ENCODE measurements around the gene RIPPLY1.
"Not testable (repeated sequence)": the region's sequence is repeated elsewhere in the genome, so short reads cannot be mapped to it uniquely, and the experiment has no call there.

The RIPPLY1 gene

DNA sequence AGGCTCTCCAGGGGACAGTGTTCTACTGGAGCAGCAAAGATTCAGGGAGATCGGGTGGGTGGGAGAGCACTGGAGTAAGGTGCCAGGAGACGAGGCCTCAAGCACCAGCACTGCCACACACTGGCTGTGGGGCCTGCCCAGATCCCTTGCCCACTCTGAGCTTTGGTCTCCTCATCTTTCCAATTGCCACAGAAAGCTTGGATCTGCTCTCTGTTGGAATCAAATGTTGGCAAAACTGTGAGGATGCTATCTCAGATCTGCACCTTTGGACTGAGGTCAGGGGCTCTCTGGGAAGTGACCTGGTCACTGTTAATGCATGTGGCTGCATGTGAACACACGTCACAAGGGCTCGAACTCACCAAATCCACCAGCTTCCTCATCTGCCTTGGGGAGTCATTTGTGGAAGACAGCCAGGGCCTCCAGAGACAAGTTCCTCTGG is 1.3 kb downstream of the RIPPLY1 start:
- Histone ChIP-seq H3K9me3 (ENCODE audit: low read length) (no peaks in the 10 kb centered on the region), H2AFZ (ENCODE audit: low read depth, low read length) (no peak overlapping the region), H3K4me1 (ENCODE audit: insufficient read depth, low read length) (no peaks in the 10 kb centered on the region), H3K27me3 (ENCODE audit: insufficient read depth, low read length) (peaks cover 1% of the 10 kb centered on the region), H3K36me3 (ENCODE audit: insufficient read depth, low read length) (no peaks in the 10 kb centered on the region), H3K4me3 (ENCODE audit: low read length) (no peak overlapping the region)

- H3K4me1 ChIP-seq (ENCODE audit: insufficient read depth, low read length) = no peaks in the 10 kb centered on the region
- no peak overlapping the region for H3K4me3 ChIP-seq (ENCODE audit: low read length)
- no peaks in the 10 kb centered on the region for H3K9me3 ChIP-seq (ENCODE audit: low read length)
- no peaks in the 10 kb centered on the region for H3K27me3 ChIP-seq (ENCODE audit: insufficient read depth, low read length)
- H2AFZ ChIP-seq (ENCODE audit: low read depth, low read length) = no peak overlapping the region
- H3K36me3 ChIP-seq (ENCODE audit: insufficient read depth, low read length) = no peaks in the 10 kb centered on the region
Observed at GRCh38 chrX:106901341-106901740, 1.8 kb downstream of the RIPPLY1 start.

DNA sequence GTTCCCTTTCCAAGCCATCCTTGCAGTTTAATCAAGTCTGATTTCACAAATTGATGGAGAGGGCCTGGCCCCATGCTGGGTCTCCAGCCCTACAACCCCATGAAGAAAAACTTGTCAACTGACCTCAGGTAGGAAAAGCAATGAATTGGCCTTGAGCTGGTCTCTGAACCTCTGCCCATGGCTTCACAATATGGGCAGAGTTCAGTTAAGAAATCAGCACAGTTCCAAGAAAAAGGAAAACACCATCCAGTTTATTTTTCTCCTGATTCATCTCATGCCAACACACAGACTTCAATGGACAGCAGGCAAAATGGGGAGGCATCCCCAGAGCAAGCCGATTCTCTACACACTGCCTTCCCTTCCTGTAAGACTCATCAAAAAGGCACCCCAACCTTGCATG is 3.3 kb downstream of the RIPPLY1 start:
- H3K9me3 ChIP-seq (ENCODE audit: low read length) = no peaks in the 10 kb centered on the region
- no peak overlapping the region for H3K4me3 ChIP-seq (ENCODE audit: low read length)
- H3K4me1 ChIP-seq (ENCODE audit: insufficient read depth, low read length) = no peaks in the 10 kb centered on the region
- H3K36me3 ChIP-seq (ENCODE audit: insufficient read depth, low read length) = no peaks in the 10 kb centered on the region
- no peaks in the 10 kb centered on the region for H3K27me3 ChIP-seq (ENCODE audit: insufficient read depth, low read length)
- H2AFZ ChIP-seq (ENCODE audit: low read depth, low read length) = no peak overlapping the region

DNA sequence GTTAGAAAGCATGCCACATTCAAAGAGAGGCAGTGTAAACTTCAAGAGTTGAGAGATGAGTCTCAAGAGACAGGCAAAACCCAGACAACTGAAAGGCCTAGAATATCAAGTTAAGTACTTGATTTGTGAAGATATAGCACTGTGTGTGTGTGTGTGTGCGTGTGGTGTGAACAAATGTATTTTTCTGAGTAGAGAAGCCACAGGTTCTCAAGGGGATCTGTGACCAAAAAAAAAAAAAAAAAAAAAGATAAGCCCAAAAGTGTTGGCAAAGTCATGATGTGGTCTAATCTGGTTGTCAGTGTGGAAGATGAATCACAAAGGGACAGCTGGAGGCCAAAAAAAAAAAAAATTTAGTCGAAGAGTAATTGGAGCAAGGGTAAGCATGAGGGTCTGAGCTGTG is 3.9 kb downstream of the RIPPLY1 start:
- Histone ChIP-seq H3K36me3 (ENCODE audit: insufficient read depth, low read length) (no peaks in the 10 kb centered on the region), H2AFZ (ENCODE audit: low read depth, low read length) (no peak overlapping the region), H3K27me3 (ENCODE audit: insufficient read depth, low read length) (no peaks in the 10 kb centered on the region), H3K4me1 (ENCODE audit: insufficient read depth, low read length) (no peaks in the 10 kb centered on the region), H3K4me3 (ENCODE audit: low read length) (no peak overlapping the region), H3K9me3 (ENCODE audit: low read length) (no peaks in the 10 kb centered on the region)

DNA sequence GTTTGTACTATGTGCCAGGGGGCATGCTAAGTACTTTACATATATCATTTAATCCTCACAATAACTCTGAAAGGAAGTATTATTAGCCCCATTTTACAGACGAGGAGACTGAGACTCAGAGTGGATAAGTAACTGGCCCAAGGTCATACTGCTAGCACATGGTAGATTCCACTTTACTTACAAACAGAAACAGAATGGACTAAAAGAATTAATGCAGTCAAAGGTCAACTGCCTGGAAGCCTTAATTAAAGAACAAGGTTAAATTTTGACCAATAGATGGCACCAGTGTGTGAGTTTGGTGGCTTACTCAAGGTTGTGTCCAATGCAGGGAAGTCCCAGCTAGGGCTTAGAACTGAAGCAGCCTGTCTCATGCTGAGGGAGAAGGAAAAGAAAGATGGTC is 4.7 kb downstream of the RIPPLY1 start:
- H3K36me3 ChIP-seq (ENCODE audit: insufficient read depth, low read length) = no peaks in the 10 kb centered on the region
- no peak overlapping the region for H3K4me3 ChIP-seq (ENCODE audit: low read length)
- no peaks in the 10 kb centered on the region for H3K9me3 ChIP-seq (ENCODE audit: low read length)
- no peaks in the 10 kb centered on the region for H3K27me3 ChIP-seq (ENCODE audit: insufficient read depth, low read length)
- no peaks in the 10 kb centered on the region for H3K4me1 ChIP-seq (ENCODE audit: insufficient read depth, low read length)
- H2AFZ ChIP-seq (ENCODE audit: low read depth, low read length) = no peak overlapping the region

DNA sequence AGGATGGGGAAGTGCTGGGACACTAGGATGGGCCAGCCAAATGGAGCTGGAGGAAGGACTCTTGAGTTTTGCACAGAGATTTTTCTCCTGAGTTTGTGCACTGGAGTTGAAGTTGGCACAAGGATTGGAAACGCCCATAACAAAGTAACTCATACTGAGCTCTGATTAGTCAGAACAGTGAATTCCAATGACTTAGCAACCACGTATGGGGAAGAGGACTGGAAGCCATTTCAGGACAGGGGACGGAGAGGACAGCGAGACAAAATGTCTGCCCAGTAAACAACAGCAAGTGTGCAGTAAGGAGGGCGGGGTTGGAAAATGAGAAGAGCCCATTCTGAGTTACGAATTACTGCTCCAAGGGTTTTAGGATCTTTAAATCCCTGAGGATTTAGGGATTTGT is 5.9 kb downstream of the RIPPLY1 start:
- no peak overlapping the region for H3K4me3 ChIP-seq (ENCODE audit: low read length)
- H3K36me3 ChIP-seq (ENCODE audit: insufficient read depth, low read length) = no peaks in the 10 kb centered on the region
- H3K27me3 ChIP-seq (ENCODE audit: insufficient read depth, low read length) = no peaks in the 10 kb centered on the region
- H2AFZ ChIP-seq (ENCODE audit: low read depth, low read length) = no peak overlapping the region
- no peaks in the 10 kb centered on the region for H3K9me3 ChIP-seq (ENCODE audit: low read length)
- H3K4me1 ChIP-seq (ENCODE audit: insufficient read depth, low read length) = no peaks in the 10 kb centered on the region

- Histone ChIP-seq H2AFZ (ENCODE audit: low read depth, low read length) (no peak overlapping the region), H3K36me3 (ENCODE audit: insufficient read depth, low read length) (no peaks in the 10 kb centered on the region), H3K4me3 (ENCODE audit: low read length) (no peak overlapping the region), H3K27me3 (ENCODE audit: insufficient read depth, low read length) (no peaks in the 10 kb centered on the region), H3K9me3 (ENCODE audit: low read length) (no peaks in the 10 kb centered on the region), H3K4me1 (ENCODE audit: insufficient read depth, low read length) (no peaks in the 10 kb centered on the region)
Observed at GRCh38 chrX:106894978-106895452, 8.1 kb downstream of the RIPPLY1 start.

- Histone ChIP-seq H3K27me3 (ENCODE audit: insufficient read depth, low read length) (no peaks in the 10 kb centered on the region), H3K36me3 (ENCODE audit: insufficient read depth, low read length) (no peaks in the 10 kb centered on the region), H3K4me1 (ENCODE audit: insufficient read depth, low read length) (no peaks in the 10 kb centered on the region)
Observed at GRCh38 chrX:106894392-106894909, 8.7 kb downstream of the RIPPLY1 start.

DNA sequence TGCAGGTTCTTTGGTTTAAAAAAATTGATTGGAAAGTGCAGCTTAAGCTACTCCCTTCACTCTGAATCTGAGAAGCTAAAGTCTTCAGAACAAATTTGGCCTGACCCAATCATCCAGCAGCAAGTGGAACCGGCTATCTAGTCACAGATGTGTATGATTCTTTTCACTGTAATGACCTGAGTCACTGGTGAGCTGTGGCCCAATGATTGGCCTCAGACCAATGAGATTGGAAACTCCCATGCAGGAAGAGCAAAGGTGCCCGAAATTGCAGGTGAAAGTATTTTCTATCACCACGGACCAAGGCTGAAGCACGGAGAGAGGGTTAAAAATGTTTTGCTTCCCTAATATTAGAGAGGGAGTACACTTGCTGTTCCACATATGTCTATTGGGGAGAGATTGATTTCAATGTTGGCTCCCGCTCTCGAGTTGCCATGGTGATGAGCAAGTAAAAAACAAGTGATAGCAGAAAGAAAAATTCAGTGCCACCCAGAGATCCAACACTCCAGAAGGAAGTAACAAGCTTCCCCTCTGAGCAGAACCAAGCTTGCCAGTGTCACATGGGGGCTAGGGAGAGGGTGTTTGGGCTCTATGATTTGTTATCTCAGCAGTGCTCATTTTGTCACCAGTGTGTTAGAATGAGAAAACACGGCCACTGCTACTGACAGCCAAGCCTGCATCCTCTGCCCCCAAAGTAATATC is 11.2 kb downstream of the RIPPLY1 start:
- H3K27me3 ChIP-seq (ENCODE audit: insufficient read depth, low read length) = no peaks in the 10 kb centered on the region
- H3K4me3 ChIP-seq (ENCODE audit: low read length) = no peak overlapping the region
- no peaks in the 10 kb centered on the region for H3K4me1 ChIP-seq (ENCODE audit: insufficient read depth, low read length)
- H2AFZ ChIP-seq (ENCODE audit: low read depth, low read length) = no peak overlapping the region
- no peaks in the 10 kb centered on the region for H3K36me3 ChIP-seq (ENCODE audit: insufficient read depth, low read length)
- no peaks in the 10 kb centered on the region for H3K9me3 ChIP-seq (ENCODE audit: low read length)

More at GRCh38 chrX:106894392-106894909, 8.7 kb downstream of the RIPPLY1 start:
- Histone ChIP-seq H3K9me3 (ENCODE audit: low read length) (no peaks in the 10 kb centered on the region), H3K4me3 (ENCODE audit: low read length) (no peak overlapping the region), H2AFZ (ENCODE audit: low read depth, low read length) (no peak overlapping the region)

GRCh38 chrX:106889468-106889867 is 13.7 kb downstream of the RIPPLY1 start:
- Histone ChIP-seq H3K4me3 (ENCODE audit: low read length) (no peak overlapping the region), H3K4me1 (ENCODE audit: insufficient read depth, low read length) (no peaks in the 10 kb centered on the region), H3K9me3 (ENCODE audit: low read length) (no peaks in the 10 kb centered on the region), H3K36me3 (ENCODE audit: insufficient read depth, low read length) (no peaks in the 10 kb centered on the region), H2AFZ (ENCODE audit: low read depth, low read length) (no peak overlapping the region), H3K27me3 (ENCODE audit: insufficient read depth, low read length) (no peaks in the 10 kb centered on the region)

- H3K4me1 ChIP-seq (ENCODE audit: insufficient read depth, low read length) = no peaks in the 10 kb centered on the region
- no peaks in the 10 kb centered on the region for H3K36me3 ChIP-seq (ENCODE audit: insufficient read depth, low read length)
- H3K27me3 ChIP-seq (ENCODE audit: insufficient read depth, low read length) = no peaks in the 10 kb centered on the region
- no peaks in the 10 kb centered on the region for H3K9me3 ChIP-seq (ENCODE audit: low read length)
- no peak overlapping the region for H3K4me3 ChIP-seq (ENCODE audit: low read length)
- H2AFZ ChIP-seq (ENCODE audit: low read depth, low read length) = no peak overlapping the region
Observed at GRCh38 chrX:106875151-106875550, 28.0 kb downstream of the RIPPLY1 start.

GRCh38 chrX:106874075-106874474 is 29.1 kb downstream of the RIPPLY1 start:
- H2AFZ ChIP-seq (ENCODE audit: low read depth, low read length) = no peak overlapping the region
- H3K36me3 ChIP-seq (ENCODE audit: insufficient read depth, low read length) = no peaks in the 10 kb centered on the region
- no peaks in the 10 kb centered on the region for H3K27me3 ChIP-seq (ENCODE audit: insufficient read depth, low read length)
- H3K9me3 ChIP-seq (ENCODE audit: low read length) = no peaks in the 10 kb centered on the region
- no peaks in the 10 kb centered on the region for H3K4me1 ChIP-seq (ENCODE audit: insufficient read depth, low read length)
- no peak overlapping the region for H3K4me3 ChIP-seq (ENCODE audit: low read length)

GRCh38 chrX:106872796-106873195 is 30.3 kb downstream of the RIPPLY1 start:
- not testable (repeated sequence) for H3K9me3 ChIP-seq (ENCODE audit: low read length); H3K4me1 ChIP-seq (ENCODE audit: insufficient read depth, low read length); H3K4me3 ChIP-seq (ENCODE audit: low read length); H3K27me3 ChIP-seq (ENCODE audit: insufficient read depth, low read length); H3K36me3 ChIP-seq (ENCODE audit: insufficient read depth, low read length); H2AFZ ChIP-seq (ENCODE audit: low read depth, low read length)

DNA sequence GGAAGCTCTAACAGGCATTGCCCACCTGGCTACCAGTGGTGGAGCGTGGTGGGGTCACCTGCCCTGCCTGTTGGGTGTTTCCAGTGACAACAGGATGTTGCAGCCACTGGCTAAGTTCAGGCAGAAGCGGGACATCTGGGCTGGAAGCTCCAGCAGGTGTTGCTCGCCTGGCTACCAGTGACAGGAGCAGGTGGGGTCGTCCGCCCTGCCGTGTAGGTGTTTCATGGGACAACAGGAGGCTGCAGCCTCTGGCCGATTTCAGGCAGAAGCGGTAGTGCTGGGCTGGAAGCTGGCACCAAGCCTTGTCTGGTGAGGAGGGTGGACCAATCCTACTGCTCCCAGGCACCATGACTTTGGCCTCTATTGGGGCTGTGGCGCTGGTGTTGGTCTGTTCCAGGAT is 39.4 kb downstream of the RIPPLY1 start:
- Histone ChIP-seq H3K4me3 (ENCODE audit: low read length) (no peak overlapping the region), H3K9me3 (ENCODE audit: low read length) (no peaks in the 10 kb centered on the region), H3K27me3 (ENCODE audit: insufficient read depth, low read length) (peaks cover 4% of the 10 kb centered on the region), H3K4me1 (ENCODE audit: insufficient read depth, low read length) (no peaks in the 10 kb centered on the region), H3K36me3 (ENCODE audit: insufficient read depth, low read length) (no peaks in the 10 kb centered on the region), H2AFZ (ENCODE audit: low read depth, low read length) (no peak overlapping the region)

Data from neuron (in vitro differentiated cells).